HepG2 (cell line): Measurements from ENCODE around the gene BBC3. TPM values are rescaled to one million over a fixed set of nuclear protein-coding genes. Genes with fewer than 3 reads are reported as not detected.

ENCODE experiments used
- AHDC1 ChIP-seq: sonication (generic); formaldehyde crosslinking; IDR thresholded peaks from 2 replicates; pipeline ENCODE4 v1.5.1; 2020; ENCODE audit warnings: mild to moderate bottlenecking, missing genetic modification reagents, borderline replicate concordance
- ASH2L ChIP-seq: fragments of 300-600, 200-600 bp; sonication (generic); IDR thresholded peaks from 2 replicates; pipeline ENCODE4 v1.7.0; 2017; ENCODE audit warnings: low read depth, mild to moderate bottlenecking, moderate library complexity, mixed read lengths, low read length; ENCODE audit not compliant: insufficient read length
- ATF3 ChIP-seq: sonication (generic); formaldehyde crosslinking; IDR thresholded peaks from 2 replicates; pipeline ENCODE4 v1.4.0; 2020; ENCODE audit warnings: missing genetic modification reagents
- ATF7 ChIP-seq, 2 experiments: fragments of 450-650 bp in 1 of 2; sonication (generic) in 1 of 2; formaldehyde crosslinking in 1 of 2; IDR thresholded peaks; 2 replicates each; pipeline versions ENCODE4 v1.4.0 to v1.6.1; 2016 to 2020; ENCODE audit warnings: antibody characterized with exemption in 1 of 2, mild to moderate bottlenecking in 1 of 2, missing genetic modification reagents in 1 of 2
- BCL3 ChIP-seq: sonication (generic); formaldehyde crosslinking; IDR thresholded peaks from 2 replicates; pipeline ENCODE4 v1.5.1; 2020; ENCODE audit warnings: mild to moderate bottlenecking, missing genetic modification reagents, moderate library complexity
- CENPBD1 ChIP-seq: sonication (generic); formaldehyde crosslinking; IDR thresholded peaks from 2 replicates; pipeline ENCODE4 v1.8.0; 2022; ENCODE audit warnings: missing genetic modification reagents, low read depth, mild to moderate bottlenecking, borderline replicate concordance
- CREB1 ChIP-seq, 2 experiments: fragments of 450-650 bp in 1 of 2; IDR thresholded peaks; 2 replicates each; pipeline ENCODE4 v1.6.1; 2016 to 2017; ENCODE audit warnings: control low read depth in 1 of 2, mild to moderate bottlenecking in 1 of 2, missing compliant biosample characterization in 1 of 2, missing genetic modification characterization in 1 of 2
- FOXK2 ChIP-seq: fragments of 450-650 bp; IDR thresholded peaks from 2 replicates; pipeline ENCODE4 v1.6.1; 2016
- GLMP ChIP-seq: sonication (generic); formaldehyde crosslinking; IDR thresholded peaks from 2 replicates; pipeline ENCODE4 v1.9.0; 2021; ENCODE audit warnings: missing genetic modification reagents, mild to moderate bottlenecking, borderline replicate concordance
- HNRNPK ChIP-seq: fragments of 200-400 bp; formaldehyde crosslinking; IDR thresholded peaks from 2 replicates; pipeline ENCODE4 v1.6.1; 2018; ENCODE audit warnings: low read length, low read depth, moderate library complexity, mild to moderate bottlenecking; ENCODE audit not compliant: poor library complexity, severe bottlenecking
- KDM2A ChIP-seq: sonication (generic); formaldehyde crosslinking; IDR thresholded peaks from 2 replicates; pipeline ENCODE4 v1.4.0; 2020; ENCODE audit warnings: low read depth, missing genetic modification reagents, borderline replicate concordance
- MNT ChIP-seq: fragments of 450-650 bp; IDR thresholded peaks from 2 replicates; pipeline ENCODE4 v1.6.1; 2016
- TRAFD1 ChIP-seq: sonication (generic); formaldehyde crosslinking; IDR thresholded peaks from 2 replicates; pipeline ENCODE4 v1.5.1; 2020; ENCODE audit warnings: missing genetic modification reagents, mild to moderate bottlenecking, borderline replicate concordance
- ZKSCAN5 ChIP-seq: sonication (generic); formaldehyde crosslinking; IDR thresholded peaks from 2 replicates; pipeline ENCODE4 v1.5.1; 2020; ENCODE audit warnings: mild to moderate bottlenecking, missing genetic modification reagents
- polyA plus RNA-seq, 8 experiments: library from polyadenylated mRNA; depleted of rRNA in 3 of 8; stranded (reverse) in 7 of 8; unstranded in 1 of 8; fragments of >200 nt; fragmentation: Illumina TruSeq in 4 of 8; extraction: Trizol in 4 of 8; gene quantifications; 2 replicates each; pipeline versions ENCODE4 v1.2.1 to v1.2.3, GENCODE V29; 2011 to 2016; ENCODE audit warnings: low read depth in 4 of 8, missing spikeins in 1 of 8, mixed read lengths in 1 of 8; ENCODE audit not compliant: insufficient read depth in 1 of 8
- total RNA-seq, 5 experiments: library from RNA; depleted of rRNA; stranded (reverse); fragments of >200 nt; fragmentation: Illumina TruSeq; extraction: Trizol; gene quantifications; 2 replicates each; pipeline ENCODE4 v1.2.3, GENCODE V29; 2016; ENCODE audit warnings: low read depth in 1 of 5

The BBC3 gene
- total and polyA plus RNA-seq, 2 of the 13 experiments (the other 11 are each of a cell fraction or from before 2014, with no cell fraction given), result 6.1 to 8.8 TPM

GRCh38 chr19:47256693-47257410, 25.9 kb upstream of the BBC3 start (continued):
- TF ChIP-seq MNT (peak; percentile 26; the same call in 1 of the 2 replicates), GLMP (no peak), BCL3 (CRISPR knock-in tag) (no peak), CENPBD1 (CRISPR knock-in tag) (no peak), CREB1 (IDR thresholded peaks at IDR 0.05) (peak; percentile 71), CREB1 (CRISPR knock-in tag; IDR thresholded peaks at IDR 0.05) (no peak; the same call in 1 of the 2 replicates), HNRNPK (peak; percentile 83), TRAFD1 (CRISPR knock-in tag) (no peak), AHDC1 (CRISPR knock-in tag) (no peak), FOXK2 (peak; percentile 49), ASH2L (peak; percentile 14), KDM2A (no peak), ATF7 (IDR thresholded peaks at IDR 0.05) (0 out of 2 replicates have a peak, but pooled peaks have one; percentile 11), ATF7 (CRISPR knock-in tag; IDR thresholded peaks at IDR 0.05) (no peak), ZKSCAN5 (no peak), ATF3 (CRISPR knock-in tag) (peak; percentile 90)
